Endothelial cell of umbilical vein (primary cell): ENCODE data around the gene ZNF837.

Source experiments
- EZH2 ChIP-seq: IDR thresholded peaks from 2 replicates; pipeline ENCODE4 v1.6.1; 2012; ENCODE audit warnings: borderline replicate concordance, low read depth, mild to moderate bottlenecking, moderate library complexity, low read length, inconsistent platforms; ENCODE audit not compliant: severe bottlenecking
- MYC ChIP-seq: IDR thresholded peaks from one replicate; pipeline ENCODE4 v1.6.1; 2011; ENCODE audit warnings: mild to moderate bottlenecking, low read depth, low read length
- POLR2A ChIP-seq: IDR thresholded peaks from 2 replicates; pipeline ENCODE4 v1.6.1; 2012; ENCODE audit warnings: low read depth, mild to moderate bottlenecking, control low read depth, low read length
- POLR2AphosphoS5 ChIP-seq: IDR thresholded peaks from 2 replicates; pipeline ENCODE4 v1.6.1; 2012; ENCODE audit warnings: low read depth, mild to moderate bottlenecking, control low read depth, low read length, moderate library complexity; ENCODE audit not compliant: insufficient read depth
- TF ChIP-seq, protein P1 (sequence below), 2 donors: IDR thresholded peaks; 1 replicate in 1 of 2; 2 replicates in 1 of 2; pipeline ENCODE4 v1.5.1; 2011; ENCODE audit warnings: low read length in 2 of 2, mild to moderate bottlenecking in 2 of 2, moderate library complexity in 2 of 2, control low read depth in 1 of 2, inconsistent platforms in 1 of 2, low read depth in 1 of 2; ENCODE audit not compliant: insufficient read depth in 1 of 2; ENCODE audit errors: extremely low read depth in 1 of 2
- TF ChIP-seq, protein P2 (sequence below): IDR thresholded peaks from 2 replicates; pipeline ENCODE4 v1.6.1; 2011; ENCODE audit not compliant: insufficient read depth, insufficient read length

- no peak for TF ChIP-seq MYC
- TF ChIP-seq POLR2A = no peak
- no peak for TF ChIP-seq POLR2AphosphoS5
- TF ChIP-seq EZH2 = no peak
- TF ChIP-seq, protein P1, sequence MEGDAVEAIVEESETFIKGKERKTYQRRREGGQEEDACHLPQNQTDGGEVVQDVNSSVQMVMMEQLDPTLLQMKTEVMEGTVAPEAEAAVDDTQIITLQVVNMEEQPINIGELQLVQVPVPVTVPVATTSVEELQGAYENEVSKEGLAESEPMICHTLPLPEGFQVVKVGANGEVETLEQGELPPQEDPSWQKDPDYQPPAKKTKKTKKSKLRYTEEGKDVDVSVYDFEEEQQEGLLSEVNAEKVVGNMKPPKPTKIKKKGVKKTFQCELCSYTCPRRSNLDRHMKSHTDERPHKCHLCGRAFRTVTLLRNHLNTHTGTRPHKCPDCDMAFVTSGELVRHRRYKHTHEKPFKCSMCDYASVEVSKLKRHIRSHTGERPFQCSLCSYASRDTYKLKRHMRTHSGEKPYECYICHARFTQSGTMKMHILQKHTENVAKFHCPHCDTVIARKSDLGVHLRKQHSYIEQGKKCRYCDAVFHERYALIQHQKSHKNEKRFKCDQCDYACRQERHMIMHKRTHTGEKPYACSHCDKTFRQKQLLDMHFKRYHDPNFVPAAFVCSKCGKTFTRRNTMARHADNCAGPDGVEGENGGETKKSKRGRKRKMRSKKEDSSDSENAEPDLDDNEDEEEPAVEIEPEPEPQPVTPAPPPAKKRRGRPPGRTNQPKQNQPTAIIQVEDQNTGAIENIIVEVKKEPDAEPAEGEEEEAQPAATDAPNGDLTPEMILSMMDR (IDR thresholded peaks at IDR 0.05; ENCODE audit: extremely low read depth in 1 of 2, insufficient read depth in 1 of 2, low read depth in 1 of 2, low read length in 2 of 2) = no peak
- TF ChIP-seq, protein P2, sequence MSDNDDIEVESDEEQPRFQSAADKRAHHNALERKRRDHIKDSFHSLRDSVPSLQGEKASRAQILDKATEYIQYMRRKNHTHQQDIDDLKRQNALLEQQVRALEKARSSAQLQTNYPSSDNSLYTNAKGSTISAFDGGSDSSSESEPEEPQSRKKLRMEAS = no peak
Observed at GRCh38 chr19:58407658-58408151, 26.9 kb upstream of the ZNF837 start.
